A549 (cell line): ENCODE data around the gene SLC24A4.

Experiments
- CTCF ChIP-seq: fragments of >200 bp; sonication (Bioruptor Twin); formaldehyde crosslinking; IDR thresholded peaks from 3 replicates; pipeline ENCODE4 v1.5.1; 2016
- HOXA7 ChIP-seq: fragments of 250-450 bp; sonication (Bioruptor Pico); IDR thresholded peaks from 2 replicates; pipeline ENCODE4 v1.5.0; 2020; ENCODE audit warnings: mild to moderate bottlenecking, moderate library complexity
- MAX ChIP-seq: IDR thresholded peaks from 2 replicates; pipeline ENCODE4 v1.6.1; 2012

DNA sequence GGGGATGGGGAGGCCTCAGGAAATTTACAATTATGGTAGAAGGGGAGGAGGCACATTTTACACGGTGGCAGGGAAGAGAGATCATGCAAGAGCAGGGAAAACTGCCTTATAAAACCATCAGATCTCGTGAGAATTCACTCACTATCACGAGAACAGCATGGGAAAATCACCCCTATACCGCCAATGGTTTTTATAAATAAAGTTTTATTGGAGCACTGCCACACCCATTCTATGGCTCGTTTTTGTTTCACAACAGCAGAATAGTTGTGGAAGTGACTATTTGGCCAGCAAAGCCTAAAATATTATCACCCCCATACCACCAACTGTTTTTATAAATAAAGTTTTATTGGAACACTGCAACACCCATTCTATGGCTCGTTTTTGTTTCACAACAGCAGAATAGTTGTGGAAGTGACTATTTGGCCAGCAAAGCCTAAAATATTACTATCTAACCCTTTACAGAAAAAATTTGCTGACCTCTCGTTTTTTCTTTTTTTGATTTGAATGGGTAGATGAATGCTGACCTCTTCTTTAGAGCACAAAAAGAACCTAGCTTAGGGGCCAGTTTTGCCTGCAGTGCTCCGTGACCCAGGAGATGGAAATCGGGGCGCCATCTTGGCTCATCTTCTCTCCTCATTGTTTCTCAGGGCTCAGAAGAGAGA is 113.3 kb downstream of the SLC24A4 start:
- TF ChIP-seq MAX (no peak), HOXA7 (CRISPR knock-in tag) (no peak), CTCF (no peak)
